Measurements from ENCODE around the gene ADGRV1. TPM values are rescaled to one million over a fixed set of nuclear protein-coding genes. Genes with fewer than 3 reads are reported as not detected.
"Not testable (repeated sequence)": the region's sequence is repeated elsewhere in the genome, so short reads cannot be mapped to it uniquely, and the experiment has no call there.

Gene ADGRV1
- total RNA-seq, 1 donor from 2014 or later = 0.13 TPM

DNA sequence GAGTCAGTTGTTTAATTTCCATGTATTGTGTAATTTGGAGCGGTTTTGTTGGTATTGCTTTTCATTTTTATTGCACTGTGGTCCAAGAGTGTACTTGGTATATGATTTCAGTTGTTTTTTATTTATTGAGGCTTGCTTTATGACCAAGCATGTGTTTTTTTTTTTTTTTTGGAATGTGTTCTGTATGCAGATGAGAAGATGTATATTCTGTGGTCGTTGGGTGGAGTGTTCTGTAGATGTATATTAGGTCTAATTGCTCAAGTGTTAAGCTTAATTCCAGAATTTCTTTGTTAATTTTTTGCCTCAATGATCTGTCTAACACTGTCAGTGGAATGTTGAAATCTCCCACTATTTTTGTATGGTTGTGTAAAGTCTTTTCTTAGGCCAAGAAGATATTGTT lies 23.4 kb downstream of the ADGRV1 start:
- DNase-seq = no peak
- H3K36me3 Mint-ChIP-seq (ENCODE audit: low read depth) = no peaks in the 10 kb centered on the region
- POLR2A ChIA-PET = no interaction called here

DNA sequence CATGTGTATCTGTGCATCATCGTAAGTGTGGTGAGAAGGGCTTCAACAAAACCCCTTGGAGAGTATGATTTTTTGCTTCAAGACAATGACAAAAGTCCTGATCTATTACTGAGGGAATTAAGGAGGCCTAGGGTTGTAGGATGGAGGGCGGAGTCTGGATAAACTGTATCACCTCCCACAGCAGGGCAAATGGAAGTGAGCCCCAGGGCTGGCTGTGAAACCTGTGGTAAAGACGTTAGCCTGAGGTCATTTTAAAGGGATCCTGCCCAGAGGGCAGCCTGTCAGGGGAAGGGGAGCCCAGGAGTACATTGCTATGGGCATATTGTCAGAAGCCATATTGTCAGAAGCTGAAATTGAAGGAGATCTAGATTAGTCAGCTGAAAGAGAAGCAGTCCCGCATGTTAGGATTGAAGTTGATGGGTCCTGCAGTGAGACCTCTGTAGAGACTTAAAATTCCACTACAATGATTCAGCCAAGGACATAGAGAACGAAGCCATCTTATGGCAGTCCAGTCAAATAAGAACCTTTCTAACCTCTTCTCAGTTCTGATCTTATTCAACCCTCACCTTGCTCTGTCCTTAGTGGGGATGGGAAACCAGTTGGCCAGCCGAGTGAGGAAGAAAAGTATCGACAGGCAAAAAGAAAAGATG lies 26.9 kb downstream of the ADGRV1 start:
- POLR2A ChIA-PET = no interaction called here
- Mint-ChIP-seq H3K36me3 (ENCODE audit: low read depth) (no peaks in the 10 kb centered on the region), H3K27ac (no peak overlapping the region), H3K9me3 (no peaks in the 10 kb centered on the region), H3K27me3 (peaks cover 29% of the 10 kb centered on the region), H3K4me1 (no peaks in the 10 kb centered on the region), H3K4me3 (no peak overlapping the region)
- DNase-seq (no peak), ATAC-seq (ENCODE audit: low read depth) (no peak)
- intact Hi-C loops (cut with micrococcal nuclease) = no loop called here
- CTCF ChIA-PET = no interaction called here
- TF ChIP-seq, protein P1, sequence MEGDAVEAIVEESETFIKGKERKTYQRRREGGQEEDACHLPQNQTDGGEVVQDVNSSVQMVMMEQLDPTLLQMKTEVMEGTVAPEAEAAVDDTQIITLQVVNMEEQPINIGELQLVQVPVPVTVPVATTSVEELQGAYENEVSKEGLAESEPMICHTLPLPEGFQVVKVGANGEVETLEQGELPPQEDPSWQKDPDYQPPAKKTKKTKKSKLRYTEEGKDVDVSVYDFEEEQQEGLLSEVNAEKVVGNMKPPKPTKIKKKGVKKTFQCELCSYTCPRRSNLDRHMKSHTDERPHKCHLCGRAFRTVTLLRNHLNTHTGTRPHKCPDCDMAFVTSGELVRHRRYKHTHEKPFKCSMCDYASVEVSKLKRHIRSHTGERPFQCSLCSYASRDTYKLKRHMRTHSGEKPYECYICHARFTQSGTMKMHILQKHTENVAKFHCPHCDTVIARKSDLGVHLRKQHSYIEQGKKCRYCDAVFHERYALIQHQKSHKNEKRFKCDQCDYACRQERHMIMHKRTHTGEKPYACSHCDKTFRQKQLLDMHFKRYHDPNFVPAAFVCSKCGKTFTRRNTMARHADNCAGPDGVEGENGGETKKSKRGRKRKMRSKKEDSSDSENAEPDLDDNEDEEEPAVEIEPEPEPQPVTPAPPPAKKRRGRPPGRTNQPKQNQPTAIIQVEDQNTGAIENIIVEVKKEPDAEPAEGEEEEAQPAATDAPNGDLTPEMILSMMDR (IDR thresholded peaks at IDR 0.05) = no peak

More for the DNA sequence above, 23.4 kb downstream of the ADGRV1 start:
- H3K9me3 Mint-ChIP-seq = peaks cover 10% of the 10 kb centered on the region
- TF ChIP-seq, protein P1 (IDR thresholded peaks at IDR 0.05) = no peak
- CTCF ChIA-PET = no interaction called here
- no peak overlapping the region for H3K27ac Mint-ChIP-seq
- no peak for ATAC-seq (ENCODE audit: low read depth)
- intact Hi-C loops (cut with micrococcal nuclease) = no loop called here
- peaks cover 23% of the 10 kb centered on the region for H3K27me3 Mint-ChIP-seq
- no peak overlapping the region for H3K4me3 Mint-ChIP-seq
- H3K4me1 Mint-ChIP-seq = no peaks in the 10 kb centered on the region

DNA sequence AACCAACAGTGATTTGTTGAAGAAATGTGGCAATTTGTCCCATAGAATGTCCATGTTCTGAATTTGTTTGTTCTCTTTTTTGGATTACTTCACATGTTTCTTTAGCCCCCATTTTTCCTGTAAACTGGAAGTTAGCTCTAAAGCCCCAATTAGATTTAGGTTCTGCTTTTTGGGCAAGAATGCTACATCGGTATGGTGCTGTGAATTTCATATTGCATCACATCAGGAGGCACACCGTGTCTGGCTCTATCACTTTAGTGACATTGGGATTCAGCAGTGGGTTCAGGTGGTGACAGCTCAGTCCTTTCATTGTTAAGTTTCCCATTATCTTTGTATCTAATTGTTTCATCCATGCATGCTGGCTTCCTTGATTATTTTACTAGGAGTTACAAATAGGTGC lies 27.9 kb downstream of the ADGRV1 start:
- Mint-ChIP-seq H3K4me1 (no peaks in the 10 kb centered on the region), H3K27ac (no peak overlapping the region), H3K9me3 (no peaks in the 10 kb centered on the region), H3K36me3 (ENCODE audit: low read depth) (no peaks in the 10 kb centered on the region), H3K4me3 (no peak overlapping the region), H3K27me3 (peaks cover 26% of the 10 kb centered on the region)
- intact Hi-C loops (cut with micrococcal nuclease) = no loop called here
- DNase-seq = no peak
- CTCF ChIA-PET = no interaction called here
- TF ChIP-seq, protein P1 (IDR thresholded peaks at IDR 0.05) = no peak
- no peak for ATAC-seq (ENCODE audit: low read depth)
- POLR2A ChIA-PET = no interaction called here

DNA sequence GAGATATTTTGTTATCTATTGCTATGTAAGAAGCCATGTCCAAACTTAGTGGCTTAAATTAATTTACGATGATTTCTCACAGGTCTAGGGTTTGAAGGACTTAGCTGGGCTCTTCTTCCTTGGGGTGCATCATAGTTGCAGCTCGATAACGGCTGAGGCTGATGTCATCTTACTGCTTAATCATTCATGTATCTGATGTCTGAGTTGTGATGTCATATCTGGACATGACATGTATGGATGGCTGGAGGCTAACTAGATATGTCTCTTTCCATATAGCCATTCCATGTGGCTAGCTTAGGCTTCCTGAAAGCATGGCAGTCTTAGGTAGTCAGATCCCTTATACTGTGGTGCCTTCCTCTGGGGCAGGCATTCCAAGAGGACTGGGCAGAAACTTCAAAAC lies 31.6 kb downstream of the ADGRV1 start:
- Mint-ChIP-seq H3K4me3 (no peak overlapping the region), H3K27ac (no peak overlapping the region), H3K4me1 (no peaks in the 10 kb centered on the region), H3K9me3 (no peaks in the 10 kb centered on the region), H3K27me3 (peaks cover 20% of the 10 kb centered on the region), H3K36me3 (ENCODE audit: low read depth) (no peaks in the 10 kb centered on the region)
- intact Hi-C loops (cut with micrococcal nuclease) = no loop called here
- TF ChIP-seq, protein P1 (IDR thresholded peaks at IDR 0.05) = no peak
- ChIA-PET CTCF (no interaction called here), POLR2A (no interaction called here)
- ATAC-seq (ENCODE audit: low read depth) = no peak
- no peak for DNase-seq

DNA sequence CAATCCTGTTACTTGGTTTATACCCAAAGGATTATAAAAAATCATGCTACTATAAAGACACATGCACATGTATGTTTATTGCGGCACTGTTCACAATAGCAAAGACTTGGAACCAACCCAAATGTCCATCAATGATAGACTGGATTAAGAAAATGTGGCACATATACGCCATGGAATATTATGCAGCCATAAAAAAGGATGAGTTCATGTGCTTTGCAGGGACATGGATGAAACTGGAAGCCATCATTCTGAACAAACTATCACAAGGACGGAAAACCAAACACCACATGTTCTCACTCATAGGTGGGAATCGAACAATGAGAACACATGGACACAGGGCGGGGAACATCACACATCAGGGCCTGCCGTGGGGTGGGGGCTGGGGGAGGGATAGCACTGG lies 34.5 kb downstream of the ADGRV1 start:
- ATAC-seq (ENCODE audit: low read depth); CTCF ChIA-PET; H3K27ac Mint-ChIP-seq; H3K9me3 Mint-ChIP-seq; H3K4me1 Mint-ChIP-seq; intact Hi-C loops (cut with micrococcal nuclease); H3K4me3 Mint-ChIP-seq; DNase-seq; POLR2A ChIA-PET; H3K36me3 Mint-ChIP-seq (ENCODE audit: low read depth): not testable (repeated sequence)
- H3K27me3 Mint-ChIP-seq = peaks cover 10% of the 10 kb centered on the region

DNA sequence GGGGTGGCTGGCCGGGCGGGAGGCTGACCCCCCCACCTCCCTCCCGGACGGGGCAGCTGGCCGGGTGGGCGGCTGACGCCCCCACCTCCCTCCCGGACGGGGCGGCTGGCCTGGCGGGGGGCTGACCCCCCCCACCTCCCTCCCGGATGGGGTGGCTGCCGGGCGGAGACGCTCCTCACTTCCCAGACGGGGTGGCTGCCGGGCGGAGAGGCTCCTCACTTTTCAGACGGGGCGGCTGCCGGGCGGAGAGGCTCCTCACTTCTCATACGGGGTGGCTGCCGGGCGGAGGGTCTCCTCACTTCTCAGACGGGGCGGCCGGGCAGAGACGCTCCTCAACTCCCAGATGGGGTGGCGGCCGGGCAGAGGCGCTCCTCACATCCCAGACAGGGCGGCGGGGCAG lies 37.2 kb downstream of the ADGRV1 start:
- H3K27me3 Mint-ChIP-seq; H3K36me3 Mint-ChIP-seq (ENCODE audit: low read depth); intact Hi-C loops (cut with micrococcal nuclease); H3K4me1 Mint-ChIP-seq; H3K27ac Mint-ChIP-seq; ATAC-seq (ENCODE audit: low read depth); H3K9me3 Mint-ChIP-seq; H3K4me3 Mint-ChIP-seq; CTCF ChIA-PET; DNase-seq; POLR2A ChIA-PET: not testable (repeated sequence)

Measured in activated B cell treated with CpG ODN at 0.5 μM for 24 hours (primary cell).